Memory B cell (primary cell): ENCODE results near the gene FRYL.
A peak's percentile ranks its signal among the peaks of the same experiment; 100 is the strongest.
"Not testable (repeated sequence)": the region's sequence is repeated elsewhere in the genome, so short reads cannot be mapped to it uniquely, and the experiment has no call there.

Source experiments
- ATAC-seq: fragments of 150-1000 bp; cut with Tn5 transposase; 2 replicates; pipeline ENCODE4 v1.10.0; 2021; ENCODE audit warnings: low read depth, mild to moderate bottlenecking, moderate library complexity
- DNase-seq, 2 donors: peaks; one replicate each; pipeline ENCODE4 v3.0.0; 2022; ENCODE audit warnings: low spot score in 2 of 2
- H3K27ac Mint-ChIP-seq: one replicate; pipeline ENCODE4 v1.8.0; 2022; ENCODE audit warnings: mild to moderate bottlenecking, moderate library complexity, mixed read lengths
- H3K27me3 Mint-ChIP-seq: one replicate; pipeline ENCODE4 v1.8.0; 2022; ENCODE audit warnings: mixed read lengths
- H3K36me3 Mint-ChIP-seq: one replicate; pipeline ENCODE4 v1.8.0; 2022; ENCODE audit warnings: mild to moderate bottlenecking, mixed read lengths
- H3K4me1 Mint-ChIP-seq: one replicate; pipeline ENCODE4 v1.8.0; 2022; ENCODE audit warnings: mixed read lengths
- H3K4me3 Mint-ChIP-seq: one replicate; pipeline ENCODE4 v1.8.0; 2022; ENCODE audit warnings: mild to moderate bottlenecking, moderate library complexity, mixed read lengths
- H3K9me3 Mint-ChIP-seq: one replicate; pipeline ENCODE4 v1.8.0; 2022; ENCODE audit warnings: mixed read lengths

FRYL gene

DNA sequence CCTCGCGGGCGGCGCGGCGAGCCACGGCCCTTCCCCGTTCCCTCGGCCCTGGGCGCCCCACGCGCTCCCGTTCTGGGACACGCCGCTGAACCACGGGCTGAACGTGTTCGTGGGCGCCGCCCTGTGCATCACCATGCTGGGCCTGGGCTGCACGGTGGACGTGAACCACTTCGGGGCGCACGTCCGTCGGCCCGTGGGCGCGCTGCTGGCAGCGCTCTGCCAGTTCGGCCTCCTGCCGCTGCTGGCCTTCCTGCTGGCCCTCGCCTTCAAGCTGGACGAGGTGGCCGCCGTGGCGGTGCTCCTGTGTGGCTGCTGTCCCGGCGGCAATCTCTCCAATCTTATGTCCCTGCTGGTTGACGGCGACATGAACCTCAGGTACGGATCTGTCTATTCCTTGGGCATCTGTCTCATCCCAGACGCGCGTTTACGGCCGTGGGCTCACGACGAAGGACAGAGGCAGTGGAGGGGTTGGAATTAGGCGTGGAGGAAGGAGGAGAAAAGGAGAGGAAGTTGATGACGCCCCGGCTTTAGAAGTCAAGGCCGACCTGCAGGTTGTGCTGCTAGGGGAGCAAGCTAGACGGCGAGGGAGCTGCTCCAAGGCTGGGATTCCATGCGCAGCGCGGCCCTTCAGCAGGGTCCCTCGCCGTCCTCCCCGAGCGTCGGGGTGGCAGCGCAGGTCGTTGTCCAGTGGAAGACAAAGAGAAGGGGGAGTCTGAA, 296.1 kb downstream of the FRYL start:
- peak overlapping the region; percentile 71 for H3K4me3 Mint-ChIP-seq
- peaks cover 25% of the 10 kb centered on the region for H3K27me3 Mint-ChIP-seq
- H3K27ac Mint-ChIP-seq: no peak overlapping the region
- no peaks in the 10 kb centered on the region for H3K9me3 Mint-ChIP-seq
- no peak for DNase-seq
- peak; percentile 22 for ATAC-seq
- H3K4me1 Mint-ChIP-seq: peaks cover 9% of the 10 kb centered on the region
- H3K36me3 Mint-ChIP-seq: no peaks in the 10 kb centered on the region

DNA sequence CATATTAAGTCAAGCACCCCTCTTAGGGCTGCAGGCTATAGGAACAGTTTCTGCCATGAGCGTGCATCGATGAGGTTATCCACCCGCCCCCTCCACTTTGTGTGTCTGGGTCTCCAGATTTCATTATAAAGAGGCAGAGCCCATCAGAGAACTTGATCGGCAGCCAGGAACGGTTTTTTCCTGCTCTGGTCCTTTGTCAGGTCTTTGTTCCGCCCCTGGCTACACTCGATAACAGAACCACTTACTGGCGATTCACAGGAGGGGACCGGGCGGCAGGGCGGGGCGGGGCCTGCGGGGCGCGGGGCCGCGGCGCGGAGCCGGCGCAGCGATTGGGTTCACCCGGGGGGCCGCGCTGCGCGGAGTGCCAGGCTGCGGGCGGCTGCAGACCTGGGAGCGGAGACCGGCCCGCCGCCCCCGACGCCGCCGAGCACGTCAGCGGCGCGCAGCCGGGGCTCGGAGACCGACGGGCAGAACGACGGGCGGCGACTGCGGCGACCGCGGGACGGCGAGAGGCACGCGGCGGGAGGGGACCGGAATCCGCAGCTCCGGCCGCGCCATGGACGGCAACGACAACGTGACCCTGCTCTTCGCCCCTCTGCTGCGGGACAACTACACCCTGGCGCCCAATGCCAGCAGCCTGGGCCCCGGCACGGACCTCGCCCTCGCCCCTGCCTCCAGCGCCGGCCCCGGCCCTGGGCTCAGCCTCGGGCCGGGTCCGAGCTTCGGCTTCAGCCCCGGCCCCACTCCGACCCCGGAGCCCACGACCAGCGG, 296.9 kb downstream of the FRYL start, which contains the start of gene SLC10A4:
SLC10A4 (plus strand) TSS at position 338 of the 771 bp plus-strand sequence; CDS start at position 557, 219 bp downstream.
- peak within 1 kb of the TSS; percentile 71 for H3K4me3 Mint-ChIP-seq
- peak; percentile 38 for ATAC-seq
- H3K9me3 Mint-ChIP-seq: no peaks in the 10 kb centered on the region
- peaks cover 9% of the 10 kb centered on the region for H3K4me1 Mint-ChIP-seq
- no peaks in the 10 kb centered on the region for H3K36me3 Mint-ChIP-seq
- DNase-seq: peak in 1 of 2 donors; percentile 23
- H3K27ac Mint-ChIP-seq: no peak within 1 kb of the TSS
- peaks cover 20% of the 10 kb centered on the region for H3K27me3 Mint-ChIP-seq

DNA sequence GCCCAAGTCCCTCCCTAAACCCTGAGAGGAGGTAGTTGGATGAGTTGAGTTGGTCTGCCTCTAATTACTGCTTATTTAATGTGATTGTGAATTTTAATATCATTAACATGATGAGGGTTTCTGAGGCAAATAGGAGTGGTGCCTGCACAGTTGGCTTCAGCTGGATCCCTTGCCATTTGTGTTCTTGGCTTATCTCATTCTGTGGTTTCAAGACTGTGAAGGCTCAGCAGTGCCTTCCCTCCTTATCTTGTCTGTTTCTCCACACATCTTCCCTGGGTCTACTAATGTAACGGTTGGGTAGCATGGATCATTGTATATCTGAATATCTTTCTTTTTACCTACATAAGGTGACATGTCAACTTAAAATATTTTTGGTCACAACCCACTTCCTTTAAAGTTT, 298.5 kb downstream of the FRYL start:
- no peaks in the 10 kb centered on the region for H3K9me3 Mint-ChIP-seq
- no peaks in the 10 kb centered on the region for H3K36me3 Mint-ChIP-seq
- no peak overlapping the region for H3K4me3 Mint-ChIP-seq
- H3K4me1 Mint-ChIP-seq: peaks cover 9% of the 10 kb centered on the region
- ATAC-seq (no peak), DNase-seq (no peak)
- peaks cover 16% of the 10 kb centered on the region for H3K27me3 Mint-ChIP-seq
- H3K27ac Mint-ChIP-seq: no peak overlapping the region

DNA sequence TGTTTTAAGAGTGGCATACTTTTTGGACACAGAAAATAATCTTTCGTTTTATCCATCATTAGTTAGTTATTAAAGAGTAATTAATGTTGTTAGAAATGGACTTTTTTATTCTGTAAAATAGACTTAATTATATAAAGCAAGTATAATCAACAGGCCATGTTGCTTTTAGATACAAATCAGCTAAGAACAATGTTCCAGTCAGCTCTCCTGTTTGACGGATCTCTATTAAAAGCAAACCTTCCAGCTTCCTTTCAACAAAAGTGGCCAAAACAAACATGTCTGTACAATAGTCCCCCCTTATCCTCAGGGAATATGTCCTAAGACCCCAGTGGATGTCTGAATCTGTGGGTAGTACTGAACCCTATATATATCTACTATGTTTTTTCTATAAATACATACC, 301.8 kb downstream of the FRYL start:
- ATAC-seq: no peak

GRCh38 chr4:48475770-48476169, 304.3 kb downstream of the FRYL start:
- H3K27me3 Mint-ChIP-seq: peaks cover 3% of the 10 kb centered on the region
- DNase-seq: no peak
- H3K9me3 Mint-ChIP-seq: no peaks in the 10 kb centered on the region
- no peak overlapping the region for H3K27ac Mint-ChIP-seq
- H3K36me3 Mint-ChIP-seq: no peaks in the 10 kb centered on the region
- no peak overlapping the region for H3K4me3 Mint-ChIP-seq
- no peaks in the 10 kb centered on the region for H3K4me1 Mint-ChIP-seq
- ATAC-seq: no peak

More for the DNA sequence above, 301.8 kb downstream of the FRYL start:
- H3K36me3 Mint-ChIP-seq: no peaks in the 10 kb centered on the region
- DNase-seq: no peak
- peaks cover 6% of the 10 kb centered on the region for H3K27me3 Mint-ChIP-seq
- no peaks in the 10 kb centered on the region for H3K4me1 Mint-ChIP-seq
- H3K27ac Mint-ChIP-seq: no peak overlapping the region
- H3K4me3 Mint-ChIP-seq: no peak overlapping the region
- H3K9me3 Mint-ChIP-seq: no peaks in the 10 kb centered on the region

DNA sequence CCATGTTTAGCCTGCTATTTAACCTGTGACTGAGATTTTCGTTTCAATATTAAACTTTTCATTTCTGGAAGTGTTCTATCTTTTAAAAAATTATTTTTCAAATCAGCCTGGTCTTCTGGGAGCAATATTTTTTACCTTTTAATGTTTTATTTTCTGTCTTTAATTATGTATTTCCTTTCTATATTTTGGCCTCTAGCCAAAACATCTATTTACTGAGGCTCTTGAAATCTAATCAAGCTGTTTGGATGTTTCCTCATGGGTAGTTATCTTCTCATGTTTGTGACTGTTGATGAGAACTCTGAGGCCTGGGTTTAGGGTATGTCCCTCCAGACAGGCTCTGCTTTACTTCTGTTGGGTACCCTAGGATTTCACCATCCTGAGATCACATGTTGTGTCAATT, 307.3 kb downstream of the FRYL start:
- DNase-seq (no peak), ATAC-seq (no peak)
- Mint-ChIP-seq H3K36me3 (no peaks in the 10 kb centered on the region), H3K9me3 (no peaks in the 10 kb centered on the region), H3K27me3 (peaks cover 5% of the 10 kb centered on the region), H3K4me3 (no peak overlapping the region), H3K27ac (no peak overlapping the region), H3K4me1 (no peaks in the 10 kb centered on the region)

GRCh38 chr4:48470570-48470969, 309.5 kb downstream of the FRYL start:
- peaks cover 5% of the 10 kb centered on the region for H3K27me3 Mint-ChIP-seq
- no peak overlapping the region for H3K27ac Mint-ChIP-seq
- H3K4me1 Mint-ChIP-seq: peaks cover 5% of the 10 kb centered on the region
- no peaks in the 10 kb centered on the region for H3K36me3 Mint-ChIP-seq
- H3K9me3 Mint-ChIP-seq: no peaks in the 10 kb centered on the region
- ATAC-seq: no peak
- H3K4me3 Mint-ChIP-seq: no peak overlapping the region
- DNase-seq: no peak

- Mint-ChIP-seq H3K36me3 (no peaks in the 10 kb centered on the region), H3K9me3 (no peaks in the 10 kb centered on the region), H3K4me3 (no peak overlapping the region), H3K4me1 (peaks cover 5% of the 10 kb centered on the region), H3K27me3 (peaks cover 5% of the 10 kb centered on the region), H3K27ac (no peak overlapping the region)
- no peak for ATAC-seq
- DNase-seq: no peak
Observed at GRCh38 chr4:48470137-48470536, 309.9 kb downstream of the FRYL start.

GRCh38 chr4:48467891-48468290, 312.2 kb downstream of the FRYL start:
- no peak overlapping the region for H3K27ac Mint-ChIP-seq
- peaks cover 5% of the 10 kb centered on the region for H3K4me1 Mint-ChIP-seq
- H3K4me3 Mint-ChIP-seq: no peak overlapping the region
- H3K9me3 Mint-ChIP-seq: no peaks in the 10 kb centered on the region
- H3K27me3 Mint-ChIP-seq: peaks cover 3% of the 10 kb centered on the region
- no peaks in the 10 kb centered on the region for H3K36me3 Mint-ChIP-seq
- DNase-seq: no peak
- ATAC-seq: no peak

DNA sequence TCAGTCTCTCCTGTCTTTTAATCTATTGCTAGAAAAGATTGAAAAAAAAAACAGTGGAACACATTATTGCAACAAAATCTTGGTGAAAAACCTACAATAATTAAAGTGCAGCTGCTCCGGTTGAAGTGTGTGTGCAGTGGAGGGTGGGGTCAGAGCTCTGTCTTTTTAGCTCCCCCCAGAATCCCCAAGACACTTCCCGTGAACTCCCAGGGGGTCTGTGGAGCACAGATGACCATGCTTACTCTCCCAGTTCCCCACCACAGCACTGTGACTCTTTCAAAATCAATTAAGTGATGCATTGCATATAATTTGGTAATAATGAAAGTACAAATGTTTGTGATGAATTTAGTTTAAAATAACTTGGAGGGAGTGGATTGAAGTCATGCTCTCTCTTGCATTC, 312.6 kb downstream of the FRYL start:
- peaks cover 5% of the 10 kb centered on the region for H3K4me1 Mint-ChIP-seq
- peaks cover 1% of the 10 kb centered on the region for H3K36me3 Mint-ChIP-seq
- DNase-seq (no peak), ATAC-seq (peak; percentile 27)
- peaks cover 3% of the 10 kb centered on the region for H3K27me3 Mint-ChIP-seq
- no peak overlapping the region for H3K4me3 Mint-ChIP-seq
- H3K27ac Mint-ChIP-seq: no peak overlapping the region
- no peaks in the 10 kb centered on the region for H3K9me3 Mint-ChIP-seq

- no peaks in the 10 kb centered on the region for H3K9me3 Mint-ChIP-seq
- no peak for DNase-seq
Observed at GRCh38 chr4:48462363-48462762, 317.7 kb downstream of the FRYL start.

DNA sequence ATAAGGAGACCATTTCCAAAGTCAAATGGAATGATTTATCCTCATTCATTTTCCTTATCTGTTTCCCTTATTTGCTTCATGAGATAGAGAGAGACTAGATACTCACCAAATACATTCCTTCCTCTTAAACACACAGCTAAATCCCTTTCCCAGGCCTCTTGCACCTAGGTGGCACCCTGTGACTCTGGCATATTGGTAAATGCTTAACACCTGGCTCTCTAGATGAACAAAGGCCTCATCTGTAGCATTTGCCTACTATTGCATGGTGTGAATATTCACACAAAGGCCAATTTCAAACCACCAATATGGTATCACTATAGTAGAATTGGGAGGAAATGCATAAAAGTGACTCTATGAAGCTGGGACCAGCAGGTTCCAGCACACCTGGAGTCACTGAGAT, 319.1 kb downstream of the FRYL start:
- Mint-ChIP-seq H3K27ac (no peak overlapping the region), H3K4me3 (no peak overlapping the region), H3K27me3 (no peaks in the 10 kb centered on the region), H3K4me1 (no peaks in the 10 kb centered on the region), H3K36me3 (peaks cover 1% of the 10 kb centered on the region), H3K9me3 (peaks cover 5% of the 10 kb centered on the region)
- DNase-seq (no peak), ATAC-seq (no peak)

More at GRCh38 chr4:48462363-48462762, 317.7 kb downstream of the FRYL start:
- peaks cover 1% of the 10 kb centered on the region for H3K36me3 Mint-ChIP-seq
- H3K27me3 Mint-ChIP-seq: no peaks in the 10 kb centered on the region
- H3K4me1 Mint-ChIP-seq: peaks cover 1% of the 10 kb centered on the region
- no peak overlapping the region for H3K4me3 Mint-ChIP-seq
- ATAC-seq: no peak
- no peak overlapping the region for H3K27ac Mint-ChIP-seq

GRCh38 chr4:48454591-48454990, 325.5 kb downstream of the FRYL start:
- H3K36me3 Mint-ChIP-seq: no peaks in the 10 kb centered on the region
- peaks cover 15% of the 10 kb centered on the region for H3K27me3 Mint-ChIP-seq
- H3K9me3 Mint-ChIP-seq: peaks cover 8% of the 10 kb centered on the region
- H3K4me1 Mint-ChIP-seq: no peaks in the 10 kb centered on the region
- DNase-seq (no peak), ATAC-seq (no peak)
- no peak overlapping the region for H3K27ac Mint-ChIP-seq
- no peak overlapping the region for H3K4me3 Mint-ChIP-seq

GRCh38 chr4:48451656-48452055, 328.4 kb downstream of the FRYL start:
- H3K4me1 Mint-ChIP-seq, H3K4me3 Mint-ChIP-seq, ATAC-seq, H3K36me3 Mint-ChIP-seq, DNase-seq, H3K27ac Mint-ChIP-seq, H3K9me3 Mint-ChIP-seq: not testable (repeated sequence)
- peaks cover 19% of the 10 kb centered on the region for H3K27me3 Mint-ChIP-seq
